ENCODE results near the gene PNN. TPM values are rescaled to one million over a fixed set of nuclear protein-coding genes. Genes with fewer than 3 reads are reported as not detected.

The PNN gene
- total and polyA plus RNA-seq, 2 donors (not counting 1 experiment from before 2014, with no cell fraction given) = 14.4 to 14.9 TPM

- Histone ChIP-seq H2AFZ (ENCODE audit: low read length) (no peak overlapping the region), H3K9me3 (ENCODE audit: control insufficient read depth, insufficient read depth, low read depth, low read length) (no peaks in the 10 kb centered on the region), H3K79me2 (ENCODE audit: control insufficient read depth, insufficient read depth, low read length) (peaks cover 24% of the 10 kb centered on the region), H3K4me3 (replicated peaks in 1 of 4; ENCODE audit: control extremely low read depth in 1 of 4, insufficient read depth in 1 of 4, low read depth in 3 of 4, low read length in 4 of 4) (no peak overlapping the region), H4K20me1 (ENCODE audit: control insufficient read depth, extremely low read depth, insufficient read depth, low read length) (no peaks in the 10 kb centered on the region), H3K27me3 (ENCODE audit: control insufficient read depth, insufficient read depth, low read length) (no peaks in the 10 kb centered on the region), H3K27ac (ENCODE audit: insufficient read depth, low read length) (no peak overlapping the region), H3K4me2 (ENCODE audit: extremely low read depth, insufficient read depth, low read length) (no peak overlapping the region), H3K36me3 (ENCODE audit: control insufficient read depth, insufficient read depth, low read length) (peaks cover 18% of the 10 kb centered on the region), H3K9ac (ENCODE audit: insufficient read depth, low read length) (no peak overlapping the region), H3K4me1 (ENCODE audit: control insufficient read depth, extremely low read depth, insufficient read depth, low read length) (peaks cover 6% of the 10 kb centered on the region)
- DNase-seq (ENCODE audit: low read depth in 2 of 2) = no peak
- TF ChIP-seq, protein P1, sequence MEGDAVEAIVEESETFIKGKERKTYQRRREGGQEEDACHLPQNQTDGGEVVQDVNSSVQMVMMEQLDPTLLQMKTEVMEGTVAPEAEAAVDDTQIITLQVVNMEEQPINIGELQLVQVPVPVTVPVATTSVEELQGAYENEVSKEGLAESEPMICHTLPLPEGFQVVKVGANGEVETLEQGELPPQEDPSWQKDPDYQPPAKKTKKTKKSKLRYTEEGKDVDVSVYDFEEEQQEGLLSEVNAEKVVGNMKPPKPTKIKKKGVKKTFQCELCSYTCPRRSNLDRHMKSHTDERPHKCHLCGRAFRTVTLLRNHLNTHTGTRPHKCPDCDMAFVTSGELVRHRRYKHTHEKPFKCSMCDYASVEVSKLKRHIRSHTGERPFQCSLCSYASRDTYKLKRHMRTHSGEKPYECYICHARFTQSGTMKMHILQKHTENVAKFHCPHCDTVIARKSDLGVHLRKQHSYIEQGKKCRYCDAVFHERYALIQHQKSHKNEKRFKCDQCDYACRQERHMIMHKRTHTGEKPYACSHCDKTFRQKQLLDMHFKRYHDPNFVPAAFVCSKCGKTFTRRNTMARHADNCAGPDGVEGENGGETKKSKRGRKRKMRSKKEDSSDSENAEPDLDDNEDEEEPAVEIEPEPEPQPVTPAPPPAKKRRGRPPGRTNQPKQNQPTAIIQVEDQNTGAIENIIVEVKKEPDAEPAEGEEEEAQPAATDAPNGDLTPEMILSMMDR (conservative IDR thresholded peaks at IDR 0.05 in 1 of 2, IDR thresholded peaks at IDR 0.05 in 1 of 2; ENCODE audit: low read depth in 1 of 2, low read length in 2 of 2) = no peak
- no peak for TF ChIP-seq EZH2 (IDR thresholded peaks at IDR 0.05; ENCODE audit: low read length, missing control alignments)
Measured at GRCh38 chr14:39180553-39180952, 5.5 kb downstream of the PNN start.

DNA sequence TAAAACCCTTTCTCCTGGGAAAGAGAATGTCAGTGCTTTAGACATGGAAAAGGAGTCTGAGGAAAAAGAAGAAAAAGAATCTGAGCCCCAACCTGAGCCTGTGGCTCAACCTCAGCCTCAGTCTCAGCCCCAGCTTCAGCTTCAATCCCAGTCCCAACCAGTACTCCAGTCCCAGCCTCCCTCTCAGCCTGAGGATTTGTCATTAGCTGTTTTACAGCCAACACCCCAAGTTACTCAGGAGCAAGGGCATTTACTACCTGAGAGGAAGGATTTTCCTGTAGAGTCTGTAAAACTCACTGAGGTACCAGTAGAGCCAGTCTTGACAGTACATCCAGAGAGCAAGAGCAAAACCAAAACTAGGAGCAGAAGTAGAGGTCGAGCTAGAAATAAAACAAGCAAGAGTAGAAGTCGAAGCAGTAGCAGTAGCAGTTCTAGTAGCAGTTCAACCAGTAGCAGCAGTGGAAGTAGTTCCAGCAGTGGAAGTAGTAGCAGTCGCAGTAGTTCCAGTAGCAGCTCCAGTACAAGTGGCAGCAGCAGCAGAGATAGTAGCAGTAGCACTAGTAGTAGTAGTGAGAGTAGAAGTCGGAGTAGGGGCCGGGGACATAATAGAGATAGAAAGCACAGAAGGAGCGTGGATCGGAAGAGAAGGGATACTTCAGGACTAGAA lies 6.1 kb downstream of the PNN start:
- no peak overlapping the region for H3K9ac ChIP-seq (ENCODE audit: insufficient read depth, low read length)
- TF ChIP-seq, protein P1 (conservative IDR thresholded peaks at IDR 0.05 in 1 of 2, IDR thresholded peaks at IDR 0.05 in 1 of 2; ENCODE audit: low read depth in 1 of 2, low read length in 2 of 2) = no peak
- no peak for TF ChIP-seq EZH2 (IDR thresholded peaks at IDR 0.05; ENCODE audit: low read length, missing control alignments)

GRCh38 chr14:39181693-39182047 lies 6.6 kb downstream of the PNN start:
- H3K36me3 ChIP-seq (ENCODE audit: control insufficient read depth, insufficient read depth, low read length) = peaks cover 18% of the 10 kb centered on the region
- no peaks in the 10 kb centered on the region for H3K9me3 ChIP-seq (ENCODE audit: control insufficient read depth, insufficient read depth, low read depth, low read length)
- H3K4me2 ChIP-seq (ENCODE audit: extremely low read depth, insufficient read depth, low read length) = no peak overlapping the region
- no peaks in the 10 kb centered on the region for H3K27me3 ChIP-seq (ENCODE audit: control insufficient read depth, insufficient read depth, low read length)
- H3K27ac ChIP-seq (ENCODE audit: insufficient read depth, low read length) = no peak overlapping the region
- DNase-seq (ENCODE audit: low read depth in 2 of 2) = no peak
- H3K9ac ChIP-seq (ENCODE audit: insufficient read depth, low read length) = no peak overlapping the region
- no peaks in the 10 kb centered on the region for H4K20me1 ChIP-seq (ENCODE audit: control insufficient read depth, extremely low read depth, insufficient read depth, low read length)
- H3K79me2 ChIP-seq (ENCODE audit: control insufficient read depth, insufficient read depth, low read length) = peaks cover 13% of the 10 kb centered on the region
- H3K4me3 ChIP-seq (replicated peaks in 1 of 4; ENCODE audit: control extremely low read depth in 1 of 4, insufficient read depth in 1 of 4, low read depth in 3 of 4, low read length in 4 of 4) = no peak overlapping the region
- H3K4me1 ChIP-seq (ENCODE audit: control insufficient read depth, extremely low read depth, insufficient read depth, low read length) = peaks cover 3% of the 10 kb centered on the region
- no peak overlapping the region for H2AFZ ChIP-seq (ENCODE audit: low read length)
- no peak for TF ChIP-seq EZH2 (IDR thresholded peaks at IDR 0.05; ENCODE audit: low read length, missing control alignments)
- TF ChIP-seq, protein P1 (conservative IDR thresholded peaks at IDR 0.05 in 1 of 2, IDR thresholded peaks at IDR 0.05 in 1 of 2; ENCODE audit: low read depth in 1 of 2, low read length in 2 of 2) = no peak

More for the DNA sequence above, 6.1 kb downstream of the PNN start:
- DNase-seq (ENCODE audit: low read depth in 2 of 2) = no peak
- no peaks in the 10 kb centered on the region for H3K27me3 ChIP-seq (ENCODE audit: control insufficient read depth, insufficient read depth, low read length)
- no peak overlapping the region for H3K4me3 ChIP-seq (replicated peaks in 1 of 4; ENCODE audit: control extremely low read depth in 1 of 4, insufficient read depth in 1 of 4, low read depth in 3 of 4, low read length in 4 of 4)
- no peaks in the 10 kb centered on the region for H4K20me1 ChIP-seq (ENCODE audit: control insufficient read depth, extremely low read depth, insufficient read depth, low read length)
- no peak overlapping the region for H3K27ac ChIP-seq (ENCODE audit: insufficient read depth, low read length)
- H2AFZ ChIP-seq (ENCODE audit: low read length) = no peak overlapping the region
- H3K4me1 ChIP-seq (ENCODE audit: control insufficient read depth, extremely low read depth, insufficient read depth, low read length) = peaks cover 6% of the 10 kb centered on the region
- peaks cover 18% of the 10 kb centered on the region for H3K79me2 ChIP-seq (ENCODE audit: control insufficient read depth, insufficient read depth, low read length)
- H3K9me3 ChIP-seq (ENCODE audit: control insufficient read depth, insufficient read depth, low read depth, low read length) = no peaks in the 10 kb centered on the region
- H3K4me2 ChIP-seq (ENCODE audit: extremely low read depth, insufficient read depth, low read length) = no peak overlapping the region
- peaks cover 18% of the 10 kb centered on the region for H3K36me3 ChIP-seq (ENCODE audit: control insufficient read depth, insufficient read depth, low read length)
